ENCODE data around the gene TNFRSF25. TPM values are rescaled to one million over a fixed set of nuclear protein-coding genes. Genes with fewer than 3 reads are reported as not detected.

The TNFRSF25 gene, protein sequence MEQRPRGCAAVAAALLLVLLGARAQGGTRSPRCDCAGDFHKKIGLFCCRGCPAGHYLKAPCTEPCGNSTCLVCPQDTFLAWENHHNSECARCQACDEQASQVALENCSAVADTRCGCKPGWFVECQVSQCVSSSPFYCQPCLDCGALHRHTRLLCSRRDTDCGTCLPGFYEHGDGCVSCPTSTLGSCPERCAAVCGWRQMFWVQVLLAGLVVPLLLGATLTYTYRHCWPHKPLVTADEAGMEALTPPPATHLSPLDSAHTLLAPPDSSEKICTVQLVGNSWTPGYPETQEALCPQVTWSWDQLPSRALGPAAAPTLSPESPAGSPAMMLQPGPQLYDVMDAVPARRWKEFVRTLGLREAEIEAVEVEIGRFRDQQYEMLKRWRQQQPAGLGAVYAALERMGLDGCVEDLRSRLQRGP
- total RNA-seq (ENCODE audit: low replicate concordance), result 27.0 and 29.4 TPM in 2 replicates
- long read RNA-seq, result 0 reads

DNA sequence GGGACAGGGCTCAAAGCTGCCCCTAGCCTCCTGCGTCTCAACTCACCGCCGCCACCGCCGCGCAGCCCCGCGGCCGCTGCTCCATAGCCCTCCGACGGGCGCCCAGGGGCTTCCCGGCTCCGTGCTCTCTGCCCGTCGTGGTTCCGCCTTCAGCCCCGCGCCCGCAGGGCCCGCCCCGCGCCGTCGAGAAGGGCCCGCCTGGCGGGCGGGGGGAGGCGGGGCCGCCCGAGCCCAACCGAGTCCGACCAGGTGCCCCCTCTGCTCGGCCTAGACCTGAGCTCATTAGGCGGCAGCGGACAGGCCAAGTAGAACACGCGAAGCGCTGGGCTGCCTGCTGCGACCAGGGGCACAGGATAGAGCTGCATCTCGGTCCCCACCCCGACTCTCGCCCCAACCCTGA, at the start of gene TNFRSF25:
TSS of gene TNFRSF25 (minus strand) at position 151 of the 400 bp plus-strand sequence. CDS start at position 85, 66 bp downstream.
- H3K4me1 Mint-ChIP-seq (ENCODE audit: unreplicated experiment), result no peaks in the 10 kb centered on the region
- no peak within 1 kb of the TSS for H3K4me3 Mint-ChIP-seq
- peaks cover 3% of the 10 kb centered on the region for H3K27me3 Mint-ChIP-seq
- H3K27ac Mint-ChIP-seq, result no peak within 1 kb of the TSS
- TF ChIP-seq, protein P1, sequence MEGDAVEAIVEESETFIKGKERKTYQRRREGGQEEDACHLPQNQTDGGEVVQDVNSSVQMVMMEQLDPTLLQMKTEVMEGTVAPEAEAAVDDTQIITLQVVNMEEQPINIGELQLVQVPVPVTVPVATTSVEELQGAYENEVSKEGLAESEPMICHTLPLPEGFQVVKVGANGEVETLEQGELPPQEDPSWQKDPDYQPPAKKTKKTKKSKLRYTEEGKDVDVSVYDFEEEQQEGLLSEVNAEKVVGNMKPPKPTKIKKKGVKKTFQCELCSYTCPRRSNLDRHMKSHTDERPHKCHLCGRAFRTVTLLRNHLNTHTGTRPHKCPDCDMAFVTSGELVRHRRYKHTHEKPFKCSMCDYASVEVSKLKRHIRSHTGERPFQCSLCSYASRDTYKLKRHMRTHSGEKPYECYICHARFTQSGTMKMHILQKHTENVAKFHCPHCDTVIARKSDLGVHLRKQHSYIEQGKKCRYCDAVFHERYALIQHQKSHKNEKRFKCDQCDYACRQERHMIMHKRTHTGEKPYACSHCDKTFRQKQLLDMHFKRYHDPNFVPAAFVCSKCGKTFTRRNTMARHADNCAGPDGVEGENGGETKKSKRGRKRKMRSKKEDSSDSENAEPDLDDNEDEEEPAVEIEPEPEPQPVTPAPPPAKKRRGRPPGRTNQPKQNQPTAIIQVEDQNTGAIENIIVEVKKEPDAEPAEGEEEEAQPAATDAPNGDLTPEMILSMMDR (conservative IDR thresholded peaks at IDR 0.05), result no peak
- no peaks in the 10 kb centered on the region for H3K9me3 Mint-ChIP-seq
- H3K36me3 Mint-ChIP-seq, result peaks cover 8% of the 10 kb centered on the region
- no peak for DNase-seq (ENCODE audit: extremely low spot score, unreplicated experiment)

DNA sequence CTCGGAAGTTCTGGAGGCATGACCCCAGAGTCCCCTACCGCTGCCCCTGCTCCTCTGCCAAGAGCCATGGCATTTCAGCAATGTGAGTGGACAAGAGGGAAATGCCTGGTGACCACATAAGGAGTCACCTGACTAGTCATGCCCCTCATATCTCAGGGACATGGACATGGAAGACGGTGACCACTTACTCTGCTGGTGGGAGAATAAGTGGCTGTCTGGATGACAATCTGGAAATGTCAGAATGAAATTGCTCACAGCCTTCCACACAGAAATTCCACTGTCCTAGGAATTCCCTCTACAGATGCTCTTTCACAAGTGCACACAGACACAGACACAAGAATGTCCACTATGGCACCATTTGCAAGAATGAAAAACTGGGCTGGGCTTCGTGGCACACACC, 49.8 kb upstream of the TNFRSF25 start:
- H3K27ac Mint-ChIP-seq, result no peak overlapping the region
- TF ChIP-seq, protein P1 (conservative IDR thresholded peaks at IDR 0.05), result no peak
- H3K4me1 Mint-ChIP-seq (ENCODE audit: unreplicated experiment), result peaks cover 28% of the 10 kb centered on the region
- no peaks in the 10 kb centered on the region for H3K36me3 Mint-ChIP-seq
- no peak for DNase-seq (ENCODE audit: extremely low spot score, unreplicated experiment)
- no peak overlapping the region for H3K4me3 Mint-ChIP-seq
- H3K27me3 Mint-ChIP-seq, result no peaks in the 10 kb centered on the region
- no peaks in the 10 kb centered on the region for H3K9me3 Mint-ChIP-seq

DNA sequence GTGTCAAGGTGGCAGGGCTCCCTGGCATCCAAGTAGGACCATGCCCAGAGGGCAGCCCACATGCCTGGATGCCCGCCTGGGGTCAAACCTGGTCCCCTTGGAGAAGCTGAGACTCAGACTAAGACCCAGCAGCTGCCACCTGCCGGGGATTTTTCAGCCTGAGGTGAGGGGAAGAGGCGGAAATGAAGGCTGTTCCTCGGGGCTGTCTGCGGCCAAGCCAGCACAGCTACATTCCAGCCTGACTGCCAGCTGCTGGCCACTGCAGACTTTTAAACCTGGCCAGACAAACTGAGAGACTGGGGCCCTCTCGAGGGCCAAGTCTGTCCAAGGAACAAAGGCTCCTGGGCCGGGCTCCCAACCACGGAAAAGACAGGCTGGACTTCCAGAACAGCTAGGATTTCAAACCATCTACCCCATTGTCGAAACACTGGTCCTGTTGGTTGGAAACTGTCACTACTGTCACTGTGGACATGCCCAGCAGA, 47.4 kb upstream of the TNFRSF25 start:
- Mint-ChIP-seq H3K4me1 (ENCODE audit: unreplicated experiment) (peaks cover 10% of the 10 kb centered on the region), H3K27me3 (no peaks in the 10 kb centered on the region), H3K9me3 (no peaks in the 10 kb centered on the region), H3K27ac (peak overlapping the region; percentile 41), H3K4me3 (no peak overlapping the region), H3K36me3 (no peaks in the 10 kb centered on the region)
- no peak for DNase-seq (ENCODE audit: extremely low spot score, unreplicated experiment)
- TF ChIP-seq, protein P1 (conservative IDR thresholded peaks at IDR 0.05), result no peak

DNA sequence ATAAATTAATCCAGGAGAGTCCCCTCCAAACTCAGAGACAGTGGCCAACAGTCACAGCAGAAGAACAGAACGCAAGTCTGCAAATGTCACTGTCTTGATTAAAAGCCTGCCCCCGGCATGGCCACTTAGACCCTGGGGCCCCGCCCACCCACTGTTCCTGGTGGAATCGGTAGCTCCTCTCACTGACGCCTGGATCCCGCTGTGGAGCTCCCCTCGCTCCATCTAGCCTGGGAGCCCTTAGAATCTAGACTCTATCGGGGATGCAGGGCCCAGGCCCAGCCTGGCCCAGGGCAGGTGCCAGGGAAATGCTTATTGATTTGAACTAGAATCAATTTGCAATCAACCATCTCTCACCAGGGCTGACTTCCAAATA, 46.9 kb upstream of the TNFRSF25 start:
- Mint-ChIP-seq H3K9me3 (no peaks in the 10 kb centered on the region), H3K27me3 (no peaks in the 10 kb centered on the region), H3K36me3 (no peaks in the 10 kb centered on the region), H3K27ac (peak overlapping the region; percentile 41), H3K4me1 (ENCODE audit: unreplicated experiment) (peaks cover 10% of the 10 kb centered on the region), H3K4me3 (no peak overlapping the region)
- TF ChIP-seq, protein P1 (conservative IDR thresholded peaks at IDR 0.05), result no peak
- no peak for DNase-seq (ENCODE audit: extremely low spot score, unreplicated experiment)

DNA sequence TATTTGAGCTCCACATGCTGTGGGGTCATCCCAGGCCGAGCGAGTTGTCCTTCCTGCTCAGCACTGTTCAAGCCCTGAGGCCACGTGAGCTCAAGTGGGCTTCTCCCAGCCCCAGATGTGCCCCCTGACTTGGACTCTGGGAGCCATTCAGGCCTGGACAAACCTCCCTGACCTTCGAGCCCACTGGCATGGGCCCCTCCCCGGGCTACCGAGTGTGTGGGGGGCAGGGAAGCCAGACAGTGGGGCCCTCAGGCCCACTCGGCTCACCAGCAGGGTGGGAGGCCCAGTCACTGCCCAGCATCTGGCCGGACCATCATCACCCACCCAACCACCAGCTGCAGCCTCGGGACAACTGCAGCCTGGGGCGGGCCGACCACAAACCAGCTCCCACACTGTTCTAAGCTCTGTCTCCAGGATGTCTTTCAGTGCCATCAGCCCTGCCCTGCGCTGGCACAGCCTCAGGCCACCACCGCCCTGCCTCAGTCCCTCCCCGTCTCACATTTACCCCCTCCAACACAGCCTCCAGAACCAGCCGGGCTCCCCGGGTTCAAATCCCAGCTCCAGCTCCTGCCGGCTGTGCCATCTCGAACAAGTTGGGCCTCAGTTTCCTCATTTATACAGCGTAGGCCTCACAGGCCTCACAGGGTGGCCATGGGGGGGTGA, 46.4 kb upstream of the TNFRSF25 start:
- TF ChIP-seq, protein P1 (conservative IDR thresholded peaks at IDR 0.05), result no peak
- no peak for DNase-seq (ENCODE audit: extremely low spot score, unreplicated experiment)
- Mint-ChIP-seq H3K9me3 (no peaks in the 10 kb centered on the region), H3K4me1 (ENCODE audit: unreplicated experiment) (peaks cover 6% of the 10 kb centered on the region), H3K27ac (no peak overlapping the region), H3K27me3 (no peaks in the 10 kb centered on the region), H3K4me3 (no peak overlapping the region), H3K36me3 (no peaks in the 10 kb centered on the region)
